Mesodermal cell (in vitro differentiated cells): ENCODE data around the gene DAZAP1.
"Not testable (repeated sequence)": the region's sequence is repeated elsewhere in the genome, so short reads cannot be mapped to it uniquely, and the experiment has no call there.

Experiments
- H3K27ac ChIP-seq: 2 replicates; pipeline ENCODE4 v1.7.0; 2013; ENCODE audit warnings: mild to moderate bottlenecking, low read depth, low read length, moderate library complexity; ENCODE audit not compliant: severe bottlenecking
- H3K36me3 ChIP-seq: 2 replicates; pipeline ENCODE4 v1.7.1; 2013; ENCODE audit warnings: mild to moderate bottlenecking, low read length, moderate library complexity; ENCODE audit not compliant: control insufficient read depth, insufficient read depth
- H3K4me1 ChIP-seq: one replicate; pipeline ENCODE4 v1.7.1; 2013; ENCODE audit warnings: mild to moderate bottlenecking, low read length; ENCODE audit not compliant: insufficient read depth, control insufficient read depth, poor library complexity, severe bottlenecking
- H3K4me3 ChIP-seq: 2 replicates; pipeline ENCODE4 v1.7.0; 2013; ENCODE audit warnings: low read length, control low read depth, mild to moderate bottlenecking; ENCODE audit not compliant: insufficient read depth, poor library complexity, severe bottlenecking; ENCODE audit errors: extremely low read depth
- H3K9me3 ChIP-seq: 2 replicates; pipeline ENCODE4 v1.7.1; 2013; ENCODE audit warnings: mild to moderate bottlenecking, low read length, moderate library complexity; ENCODE audit not compliant: control insufficient read depth
- WGBS, 2 experiments: methylation state at CpG; one replicate each; pipeline ENCODE4 v1.1.5; 2013; ENCODE audit warnings: missing lambda C conversion rate in 2 of 2; ENCODE audit not compliant: insufficient coverage in 2 of 2; 5-methylcytosine and 5-hydroxymethylcytosine counted together

The DAZAP1 gene

DNA sequence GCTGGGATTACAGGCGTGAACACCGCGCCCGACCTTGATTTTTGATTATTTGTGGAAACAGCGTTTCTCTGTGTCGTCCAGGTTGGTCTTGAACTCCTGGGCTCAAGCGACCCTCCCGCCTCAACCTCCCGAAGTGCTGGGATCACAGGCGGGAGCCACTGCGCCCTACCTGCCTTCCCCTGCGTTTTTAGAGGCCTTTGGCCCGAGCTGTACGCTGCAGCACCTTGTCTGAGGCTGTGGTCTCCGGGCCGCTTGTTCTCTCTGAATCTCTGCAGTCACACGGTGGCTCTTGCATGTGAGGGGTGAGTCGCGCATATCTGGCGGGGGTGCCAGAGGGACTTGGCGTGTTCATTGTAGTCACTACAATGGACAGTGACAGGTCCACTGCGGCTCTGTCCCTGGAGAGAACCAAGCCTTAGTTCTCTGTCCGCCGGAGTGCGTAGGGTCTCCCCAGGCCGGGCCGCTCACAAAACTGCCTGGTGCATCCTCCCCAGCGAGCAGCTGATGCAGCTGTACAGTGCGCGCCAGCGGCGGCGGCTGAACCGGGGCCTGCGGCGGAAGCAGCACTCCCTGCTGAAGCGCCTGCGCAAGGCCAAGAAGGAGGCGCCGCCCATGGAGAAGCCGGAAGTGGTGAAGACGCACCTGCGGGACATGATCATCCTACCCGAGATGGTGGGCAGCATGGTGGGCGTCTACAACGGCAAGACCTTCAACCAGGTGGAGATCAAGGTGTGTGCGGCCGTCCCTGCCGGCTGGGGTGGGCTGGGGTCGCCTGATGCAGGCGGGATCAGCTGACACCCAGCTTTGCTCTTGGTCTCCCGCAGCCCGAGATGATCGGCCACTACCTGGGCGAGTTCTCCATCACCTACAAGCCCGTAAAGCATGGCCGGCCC, 32.4 kb downstream of the DAZAP1 start:
- peak overlapping the region; percentile 89 for H3K4me3 ChIP-seq
- H3K27ac ChIP-seq, H3K9me3 ChIP-seq: not testable (repeated sequence)
- peaks cover 20% of the 10 kb centered on the region for H3K4me1 ChIP-seq
- H3K36me3 ChIP-seq: peaks cover 45% of the 10 kb centered on the region
- WGBS, 2 experiments: 84 to 87% methylated on average over 50 to 57 of the region's 57 CpGs

- peaks cover 20% of the 10 kb centered on the region for H3K4me1 ChIP-seq
- H3K27ac ChIP-seq: no peak overlapping the region
- no peaks in the 10 kb centered on the region for H3K9me3 ChIP-seq
- WGBS, 2 experiments: 93 to 94% methylated on average over 13 to 14 of the region's 15 CpGs
- H3K4me3 ChIP-seq: no peak overlapping the region
- H3K36me3 ChIP-seq: peaks cover 40% of the 10 kb centered on the region
Measured at GRCh38 chr19:1440418-1440801, 33.0 kb downstream of the DAZAP1 start.

DNA sequence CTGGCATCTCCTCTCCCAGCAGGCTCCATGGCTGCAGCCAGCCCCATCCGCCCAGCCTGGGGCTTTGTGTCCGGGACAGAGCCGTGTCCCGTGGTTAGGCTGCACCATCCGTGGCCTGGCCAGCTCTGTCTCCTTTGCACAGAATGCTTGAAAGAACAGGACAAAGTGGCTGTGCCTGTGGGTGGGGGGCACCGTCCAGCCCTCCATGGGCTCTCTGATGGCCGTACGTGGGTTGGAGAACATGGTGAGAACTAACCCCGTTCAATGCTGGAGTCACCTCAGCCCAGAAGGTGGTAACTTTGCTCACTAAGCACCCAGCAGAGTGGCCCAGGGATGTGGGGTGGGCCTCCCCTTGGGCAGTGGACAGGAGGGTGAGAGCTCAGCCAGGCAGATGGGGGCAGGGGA, 33.6 kb downstream of the DAZAP1 start:
- 96 to 100% methylated on average over 7 to 9 of the region's 9 CpGs for WGBS, 2 experiments
- Histone ChIP-seq H3K9me3 (no peaks in the 10 kb centered on the region), H3K36me3 (peaks cover 36% of the 10 kb centered on the region), H3K27ac (no peak overlapping the region), H3K4me1 (peaks cover 20% of the 10 kb centered on the region), H3K4me3 (no peak overlapping the region)

- WGBS, 2 experiments: 96 to 98% methylated on average over 21 to 23 of the region's 25 CpGs
- Histone ChIP-seq H3K36me3 (peaks cover 36% of the 10 kb centered on the region), H3K4me3 (no peak overlapping the region)
Measured at GRCh38 chr19:1441677-1442438, 34.5 kb downstream of the DAZAP1 start.

GRCh38 chr19:1445185-1445931, 38.0 kb downstream of the DAZAP1 start:
- Histone ChIP-seq H3K27ac (no peak overlapping the region), H3K9me3 (no peaks in the 10 kb centered on the region), H3K36me3 (peaks cover 25% of the 10 kb centered on the region), H3K4me3 (peak overlapping the region; percentile 50), H3K4me1 (peaks cover 18% of the 10 kb centered on the region)
- 0 to 4% methylated on average over 33 to 49 of the region's 70 CpGs for WGBS, 2 experiments

More at GRCh38 chr19:1441677-1442438, 34.5 kb downstream of the DAZAP1 start:
- Histone ChIP-seq H3K27ac (no peak overlapping the region), H3K9me3 (no peaks in the 10 kb centered on the region), H3K4me1 (peaks cover 20% of the 10 kb centered on the region)

GRCh38 chr19:1445932-1446712, 38.7 kb downstream of the DAZAP1 start:
- Histone ChIP-seq H3K36me3 (peaks cover 17% of the 10 kb centered on the region), H3K27ac (no peak overlapping the region), H3K4me1 (peaks cover 14% of the 10 kb centered on the region), H3K9me3 (no peaks in the 10 kb centered on the region), H3K4me3 (peak overlapping the region; percentile 50)
- 1 to 2% methylated on average over 44 to 71 of the region's 99 CpGs for WGBS, 2 experiments

DNA sequence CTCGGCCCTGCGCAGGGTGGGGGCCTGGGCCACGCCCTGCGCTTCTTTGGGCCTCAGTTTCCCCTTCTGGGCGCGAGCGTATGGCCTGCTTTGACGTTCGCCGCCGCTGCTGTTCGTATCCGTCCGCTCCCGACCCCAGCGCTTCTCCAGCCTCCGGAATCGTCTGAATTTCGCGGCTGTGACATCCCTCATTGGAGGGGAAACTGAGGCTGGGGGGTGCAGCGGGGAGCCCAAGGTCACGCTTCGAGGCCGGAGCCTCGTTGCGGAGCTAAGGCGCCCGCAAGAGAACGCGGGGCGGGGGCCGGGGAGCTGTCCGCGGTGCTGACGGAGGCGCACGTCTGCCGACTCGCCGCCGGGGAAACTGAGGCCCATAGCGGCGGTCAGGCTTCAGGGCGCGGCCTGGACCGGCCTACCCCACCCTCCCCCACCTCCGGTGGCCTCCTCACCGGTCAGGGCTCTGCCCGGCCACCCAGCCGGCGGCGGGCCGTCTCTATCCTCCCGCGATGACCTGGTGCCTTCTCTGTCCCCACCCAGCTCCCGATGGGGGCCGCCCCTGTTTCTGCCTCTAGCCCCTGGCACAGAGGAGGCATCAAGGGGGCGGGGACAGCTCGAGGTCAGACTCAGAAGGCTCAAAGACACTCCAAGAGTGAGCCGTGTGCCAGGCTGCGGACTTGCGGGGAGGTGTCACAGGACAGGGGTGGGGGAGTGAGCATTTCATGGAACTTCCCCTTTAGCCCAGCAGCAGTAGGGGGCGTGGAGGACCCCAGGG, 39.5 kb downstream of the DAZAP1 start:
- H3K4me3 ChIP-seq: peak overlapping the region; percentile 50
- 3 to 4% methylated on average over 56 to 57 of the region's 63 CpGs for WGBS, 2 experiments
- no peak overlapping the region for H3K27ac ChIP-seq
- no peaks in the 10 kb centered on the region for H3K9me3 ChIP-seq
- peaks cover 14% of the 10 kb centered on the region for H3K4me1 ChIP-seq
- H3K36me3 ChIP-seq: peaks cover 9% of the 10 kb centered on the region

DNA sequence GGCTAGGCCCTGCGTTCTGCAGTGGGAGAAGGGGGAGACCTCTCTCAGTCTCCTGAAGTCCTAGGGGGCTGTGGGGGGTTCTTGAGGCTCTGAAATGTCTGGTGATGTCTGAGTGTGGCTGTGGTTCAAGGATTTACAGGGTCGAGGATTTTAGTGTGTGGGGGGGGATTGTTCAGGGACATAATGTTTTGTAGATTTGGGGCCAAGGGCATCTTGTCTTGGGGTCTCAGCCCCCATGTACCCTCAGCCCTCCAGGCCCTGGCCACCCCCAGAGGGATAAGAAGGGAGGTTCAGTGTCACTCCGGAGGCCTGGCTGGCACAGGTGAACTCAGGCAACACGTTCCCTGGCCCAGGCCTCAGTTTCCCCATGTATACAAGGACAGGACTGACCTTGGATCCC, 40.1 kb downstream of the DAZAP1 start:
- H3K4me3 ChIP-seq: no peak overlapping the region
- no peak overlapping the region for H3K27ac ChIP-seq
- 40 to 80% methylated on average over 1 of the region's 4 CpGs for WGBS, 2 experiments

DNA sequence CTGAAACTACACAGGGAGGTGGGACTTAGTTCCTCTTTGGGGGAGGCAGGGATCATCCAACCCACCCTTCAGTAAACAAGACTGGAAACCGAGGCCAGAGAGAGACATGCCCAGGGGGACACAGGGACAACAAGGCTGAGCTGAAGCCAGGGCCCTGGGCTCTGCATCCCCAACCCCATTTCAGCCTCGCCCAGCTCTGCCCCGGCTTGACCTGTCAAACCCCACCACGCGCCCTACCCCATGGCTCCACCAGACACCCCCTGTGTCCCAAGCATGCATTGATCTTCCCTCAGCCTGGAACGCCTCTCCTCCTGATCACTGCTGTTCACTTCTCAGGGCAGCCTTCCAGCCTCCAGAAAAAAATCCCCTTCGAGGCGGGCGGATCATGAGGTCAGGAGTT, 40.6 kb downstream of the DAZAP1 start:
- Histone ChIP-seq H3K9me3 (no peaks in the 10 kb centered on the region), H3K4me3 (no peak overlapping the region), H3K36me3 (no peaks in the 10 kb centered on the region), H3K27ac (no peak overlapping the region), H3K4me1 (peaks cover 14% of the 10 kb centered on the region)
- WGBS, 2 experiments: 80 to 87% methylated on average over 6 of the region's 9 CpGs

More for the DNA sequence above, 40.1 kb downstream of the DAZAP1 start:
- Histone ChIP-seq H3K36me3 (peaks cover 3% of the 10 kb centered on the region), H3K9me3 (no peaks in the 10 kb centered on the region), H3K4me1 (peaks cover 14% of the 10 kb centered on the region)
